Measurements from ENCODE around the gene LRRC70.

The LRRC70 gene

GRCh38 chr5:62608529-62609511 lies 30.2 kb downstream of the LRRC70 start:
- no peaks in the 10 kb centered on the region for H3K9me3 Mint-ChIP-seq
- H3K36me3 Mint-ChIP-seq (ENCODE audit: low read depth), result peaks cover 28% of the 10 kb centered on the region
- no peak overlapping the region for H3K27ac Mint-ChIP-seq
- no peaks in the 10 kb centered on the region for H3K27me3 Mint-ChIP-seq (ENCODE audit: low read depth)
- no peaks in the 10 kb centered on the region for H3K4me1 Mint-ChIP-seq
- no peak overlapping the region for H3K4me3 Mint-ChIP-seq
- TF ChIP-seq CTCF (IDR thresholded peaks at IDR 0.05; ENCODE audit: unreplicated experiment in 3 of 3), result no peak

- Mint-ChIP-seq H3K27me3 (ENCODE audit: low read depth) (no peaks in the 10 kb centered on the region), H3K36me3 (ENCODE audit: low read depth) (peaks cover 38% of the 10 kb centered on the region), H3K4me3 (no peak overlapping the region), H3K27ac (no peak overlapping the region), H3K9me3 (peaks cover 5% of the 10 kb centered on the region), H3K4me1 (no peaks in the 10 kb centered on the region)
- TF ChIP-seq CTCF (IDR thresholded peaks at IDR 0.05; ENCODE audit: unreplicated experiment in 3 of 3), result no peak
Measured at GRCh38 chr5:62614355-62614754, 35.7 kb downstream of the LRRC70 start.

- Mint-ChIP-seq H3K4me1 (no peaks in the 10 kb centered on the region), H3K27ac (no peak overlapping the region), H3K27me3 (ENCODE audit: low read depth) (no peaks in the 10 kb centered on the region), H3K9me3 (peaks cover 5% of the 10 kb centered on the region), H3K4me3 (no peak overlapping the region), H3K36me3 (ENCODE audit: low read depth) (peaks cover 33% of the 10 kb centered on the region)
- no peak for TF ChIP-seq CTCF (IDR thresholded peaks at IDR 0.05; ENCODE audit: unreplicated experiment in 3 of 3)
Measured at GRCh38 chr5:62616615-62617277, 38.1 kb downstream of the LRRC70 start.

GRCh38 chr5:62617943-62618342 lies 39.3 kb downstream of the LRRC70 start:
- no peak for TF ChIP-seq CTCF (IDR thresholded peaks at IDR 0.05; ENCODE audit: unreplicated experiment in 3 of 3)

GRCh38 chr5:62620761-62621160 lies 42.1 kb downstream of the LRRC70 start:
- H3K36me3 Mint-ChIP-seq (ENCODE audit: low read depth), result peaks cover 8% of the 10 kb centered on the region
- H3K4me1 Mint-ChIP-seq, result no peaks in the 10 kb centered on the region
- no peak overlapping the region for H3K4me3 Mint-ChIP-seq
- H3K27ac Mint-ChIP-seq, result no peak overlapping the region
- no peaks in the 10 kb centered on the region for H3K27me3 Mint-ChIP-seq (ENCODE audit: low read depth)
- TF ChIP-seq CTCF (IDR thresholded peaks at IDR 0.05; ENCODE audit: unreplicated experiment in 3 of 3), result no peak
- no peaks in the 10 kb centered on the region for H3K9me3 Mint-ChIP-seq

More at GRCh38 chr5:62617943-62618342, 39.3 kb downstream of the LRRC70 start:
- no peak overlapping the region for H3K27ac Mint-ChIP-seq
- peaks cover 5% of the 10 kb centered on the region for H3K9me3 Mint-ChIP-seq
- H3K36me3 Mint-ChIP-seq (ENCODE audit: low read depth), result peaks cover 30% of the 10 kb centered on the region
- H3K4me3 Mint-ChIP-seq, result no peak overlapping the region
- no peaks in the 10 kb centered on the region for H3K4me1 Mint-ChIP-seq
- no peaks in the 10 kb centered on the region for H3K27me3 Mint-ChIP-seq (ENCODE audit: low read depth)

Measured in nephron (organoid).